H9 (cell line): ENCODE measurements around the gene RFT1. TPM values are rescaled to one million over a fixed set of nuclear protein-coding genes. Genes with fewer than 3 reads are reported as not detected.

ENCODE experiments used
- DNase-seq: peaks from one replicate; pipeline ENCODE4 v3.0.0-alpha.2; 2017
- H2AFZ ChIP-seq: one replicate; pipeline ENCODE4 v1.6.1; 2013; ENCODE audit warnings: mild to moderate bottlenecking, low read length, control low read depth, moderate library complexity
- H2AK5ac ChIP-seq: 2 replicates; pipeline ENCODE4 v1.6.1; 2013; ENCODE audit warnings: low read length, control low read depth, mixed read lengths; ENCODE audit not compliant: insufficient read length
- H2BK120ac ChIP-seq: one replicate; pipeline ENCODE4 v1.6.1; 2013; ENCODE audit warnings: low read depth, mild to moderate bottlenecking, low read length, control low read depth, inconsistent platforms; ENCODE audit not compliant: poor library complexity, severe bottlenecking
- H2BK12ac ChIP-seq: 2 replicates; pipeline ENCODE4 v1.6.1; 2013; ENCODE audit warnings: low read length, control low read depth, mixed read lengths, low read depth; ENCODE audit not compliant: insufficient read length
- H2BK15ac ChIP-seq: 2 replicates; pipeline ENCODE4 v1.6.1; 2013; ENCODE audit warnings: low read depth, low read length, control low read depth
- H2BK20ac ChIP-seq: one replicate; pipeline ENCODE4 v1.6.1; 2013; ENCODE audit warnings: low read depth, mild to moderate bottlenecking, low read length, control low read depth, inconsistent platforms; ENCODE audit not compliant: poor library complexity, severe bottlenecking
- H2BK5ac ChIP-seq: 2 replicates; pipeline ENCODE4 v1.6.1; 2013; ENCODE audit warnings: low read length, control low read depth, mixed read lengths; ENCODE audit not compliant: insufficient read length
- H3K14ac ChIP-seq: 2 replicates; pipeline ENCODE4 v1.6.1; 2013; ENCODE audit warnings: low read length, control low read depth; ENCODE audit not compliant: insufficient read depth
- H3K18ac ChIP-seq: 2 replicates; pipeline ENCODE4 v1.6.1; 2013; ENCODE audit warnings: low read depth, mild to moderate bottlenecking, mixed read lengths, low read length, control low read depth; ENCODE audit not compliant: insufficient read length
- H3K23ac ChIP-seq: 2 replicates; pipeline ENCODE4 v1.6.1; 2013; ENCODE audit warnings: low read length, control low read depth, mixed read lengths, low read depth; ENCODE audit not compliant: insufficient read length
- H3K23me2 ChIP-seq: 2 replicates; pipeline ENCODE4 v1.6.1; 2013; ENCODE audit warnings: low read depth, mild to moderate bottlenecking, mixed read lengths, low read length, control low read depth; ENCODE audit not compliant: insufficient read length, poor library complexity, severe bottlenecking
- H3K27ac ChIP-seq: 2 replicates; pipeline ENCODE4 v1.5.1; 2013; ENCODE audit warnings: low read length, control low read depth, mixed read lengths, low read depth; ENCODE audit not compliant: insufficient read length
- H3K27me3 ChIP-seq: 2 replicates; pipeline ENCODE4 v1.6.1; 2013; ENCODE audit warnings: low read length, control low read depth, inconsistent platforms; ENCODE audit not compliant: insufficient read depth
- H3K4ac ChIP-seq: 2 replicates; pipeline ENCODE4 v1.6.1; 2013; ENCODE audit warnings: low read depth, mild to moderate bottlenecking, control low read depth, inconsistent platforms, low read length, moderate library complexity
- H3K4me1 ChIP-seq: 2 replicates; pipeline ENCODE4 v1.6.1; 2013; ENCODE audit warnings: low read length, control low read depth, inconsistent platforms; ENCODE audit not compliant: insufficient read depth
- H3K4me2 ChIP-seq: 2 replicates; pipeline ENCODE4 v1.6.1; 2013; ENCODE audit warnings: low read length, control low read depth, mixed read lengths; ENCODE audit not compliant: insufficient read length, insufficient read depth
- H3K56ac ChIP-seq: 2 replicates; pipeline ENCODE4 v1.6.1; 2013; ENCODE audit warnings: low read depth, mild to moderate bottlenecking, mixed read lengths, low read length, control low read depth; ENCODE audit not compliant: insufficient read length
- H3K79me1 ChIP-seq: 2 replicates; pipeline ENCODE4 v1.6.1; 2013; ENCODE audit warnings: low read depth, mild to moderate bottlenecking, moderate library complexity, low read length, control low read depth, inconsistent platforms; ENCODE audit not compliant: insufficient read depth, poor library complexity, severe bottlenecking
- H3K79me2 ChIP-seq: 2 replicates; pipeline ENCODE4 v1.6.1; 2013; ENCODE audit warnings: low read length, control low read depth, inconsistent platforms; ENCODE audit not compliant: insufficient read depth
- H3K9ac ChIP-seq: 2 replicates; pipeline ENCODE4 v1.6.1; 2013; ENCODE audit warnings: low read length, control low read depth, mixed read lengths; ENCODE audit not compliant: insufficient read length; ENCODE audit errors: extremely low read depth
- H3K9me3 ChIP-seq: one replicate; pipeline ENCODE4 v1.6.1; 2013; ENCODE audit warnings: low read depth, low read length, inconsistent platforms; ENCODE audit not compliant: control insufficient read depth
- H3T11ph ChIP-seq: one replicate; pipeline ENCODE4 v1.6.1; 2013; ENCODE audit warnings: mild to moderate bottlenecking, low read length, control low read depth, inconsistent platforms
- H4K20me1 ChIP-seq: one replicate; pipeline ENCODE4 v1.6.1; 2013; ENCODE audit not compliant: control insufficient read depth, insufficient read length, insufficient read depth
- H4K5ac ChIP-seq: 2 replicates; pipeline ENCODE4 v1.6.1; 2013; ENCODE audit warnings: low read depth, mild to moderate bottlenecking, mixed read lengths, low read length, control low read depth; ENCODE audit not compliant: insufficient read length
- H4K8ac ChIP-seq: replicated peaks from 2 replicates; pipeline ENCODE4 v1.6.1; 2013; ENCODE audit warnings: low read length, control low read depth, mixed read lengths, low read depth; ENCODE audit not compliant: insufficient read length
- H4K91ac ChIP-seq: 2 replicates; pipeline ENCODE4 v1.6.1; 2013; ENCODE audit warnings: low read depth, mild to moderate bottlenecking, moderate library complexity, mixed read lengths, low read length, control low read depth; ENCODE audit not compliant: insufficient read length
- H3K27ac Mint-ChIP-seq, 3 experiments: 2 replicates in 2 of 3; 3 replicates in 1 of 3; pipeline ENCODE4 v1.8.0; 2020 to 2021; ENCODE audit warnings: mixed read lengths in 3 of 3, mild to moderate bottlenecking in 1 of 3, moderate library complexity in 1 of 3
- H3K27me3 Mint-ChIP-seq: 2 replicates; pipeline ENCODE4 v1.8.0; 2021; ENCODE audit warnings: low read depth, mild to moderate bottlenecking, moderate library complexity, mixed read lengths
- H3K36me3 Mint-ChIP-seq, 3 experiments: 2 replicates in 2 of 3; 3 replicates in 1 of 3; pipeline ENCODE4 v1.8.0; 2020 to 2021; ENCODE audit warnings: low read depth in 3 of 3, mixed read lengths in 3 of 3; ENCODE audit not compliant: insufficient read depth in 1 of 3
- H3K4me1 Mint-ChIP-seq, 2 experiments: 2 replicates each; pipeline ENCODE4 v1.8.0; 2020; ENCODE audit warnings: mixed read lengths in 2 of 2
- H3K4me3 Mint-ChIP-seq, 2 experiments: 2 replicates in 1 of 2; 3 replicates in 1 of 2; pipeline ENCODE4 v1.8.0; 2020 to 2021; ENCODE audit warnings: mild to moderate bottlenecking in 2 of 2, mixed read lengths in 2 of 2, moderate library complexity in 1 of 2
- H3K9me3 Mint-ChIP-seq, 2 experiments: 2 replicates in 1 of 2; 3 replicates in 1 of 2; pipeline ENCODE4 v1.8.0; 2020; ENCODE audit warnings: mild to moderate bottlenecking in 2 of 2, mixed read lengths in 2 of 2, moderate library complexity in 1 of 2
- CTCF ChIP-seq: fragments of 200-600 bp; sonication (generic); conservative IDR thresholded peaks from 3 replicates; pipeline ENCODE4 v1.8.0; 2021; ENCODE audit warnings: antibody characterized with exemption, mild to moderate bottlenecking
- WGBS: extraction: QIAGEN DNeasy Blood & Tissue Kit; methylation state at CpG from one replicate; pipeline ENCODE4 v1.1.7; 2013; ENCODE audit warnings: missing lambda C conversion rate, low lambda C conversion rate, mixed read lengths; ENCODE audit not compliant: insufficient read length; ENCODE audit errors: extremely low coverage; 5-methylcytosine and 5-hydroxymethylcytosine counted together
- total RNA-seq: library from RNA; stranded (reverse); gene quantifications from 2 replicates; pipeline ENCODE4 v1.2.1, GENCODE V29; 2021

RFT1 gene
- total RNA-seq, 1 experiment from 2014 or later: 24.1 TPM

- Histone ChIP-seq H2BK12ac (no peak overlapping the region), H2BK120ac (no peak overlapping the region), H3K27me3 (no peaks in the 10 kb centered on the region), H3K4ac (no peak overlapping the region), H2BK5ac (no peak overlapping the region), H4K91ac (no peak overlapping the region), H4K5ac (no peak overlapping the region), H3K4me1 (no peaks in the 10 kb centered on the region), H2BK15ac (no peak overlapping the region), H3K23me2 (no peaks in the 10 kb centered on the region), H3K79me2 (no peaks in the 10 kb centered on the region), H3K23ac (no peak overlapping the region), H3K14ac (no peak overlapping the region; the same call in 1 of the 2 replicates), H3K18ac (no peak overlapping the region), H2AK5ac (no peak overlapping the region), H3K9ac (no peak overlapping the region), H2AFZ (no peak overlapping the region), H3K56ac (no peak overlapping the region), H3K79me1 (no peaks in the 10 kb centered on the region), H4K20me1 (no peaks in the 10 kb centered on the region), H3K4me2 (no peak overlapping the region), H3K27ac (no peak overlapping the region), H2BK20ac (no peak overlapping the region), H3T11ph (no peak overlapping the region), H4K8ac (no peak overlapping the region), H3K9me3 (no peaks in the 10 kb centered on the region)
- Mint-ChIP-seq H3K27ac (no peak overlapping the region; a peak in 1 of 7 replicates), H3K4me3 (no peak overlapping the region), H3K27me3 (peaks cover 6% of the 10 kb centered on the region), H3K4me1 (peaks cover 0 to 2% of the 10 kb centered on the region in 2 experiments; a peak in 1 of 4 replicates), H3K9me3 (no peaks in the 10 kb centered on the region), H3K36me3 (no peaks in the 10 kb centered on the region)
- DNase-seq: no peak
- WGBS: no CpG with 5 or more reads among the region's 4 CpGs
- no peak for TF ChIP-seq CTCF
Observed at GRCh38 chr3:53149699-53150098, 19.5 kb upstream of the RFT1 start.
